Measurements from ENCODE around the gene AQP2.

GRCh38 chr12:49924628-49925246 is 25.8 kb upstream of the AQP2 start:
- TF ChIP-seq POLR2AphosphoS5 (IDR thresholded peaks at IDR 0.05), result no peak
- TF ChIP-seq CTCF (IDR thresholded peaks at IDR 0.05), result no peak
- no peak for TF ChIP-seq POLR2A (IDR thresholded peaks at IDR 0.05)
- no peak for TF ChIP-seq EP300 (IDR thresholded peaks at IDR 0.05)

All from gastroesophageal sphincter (tissue), 3 donors.